Naive thymus-derived CD8-positive, alpha-beta T cell (primary cell): Measurements from ENCODE around the gene SPSB1. TPM values are rescaled to one million over a fixed set of nuclear protein-coding genes. Genes with fewer than 3 reads are reported as not detected.
A peak's percentile ranks its signal among the peaks of the same experiment; 100 is the strongest.

Experiments
- ATAC-seq, 2 donors: fragments of 150-1000 bp; cut with Tn5 transposase in 1 of 2; sonication (Bioruptor Pico), chemical (Tn5 transposase) in 1 of 2; 1 replicate in 1 of 2; 2 replicates in 1 of 2; pipeline ENCODE4 v1.10.0; 2021; ENCODE audit warnings: mild to moderate bottlenecking in 2 of 2, moderate library complexity in 2 of 2
- POLR2A ChIA-PET: fragments of 350-600 bp; sonication (Branson Sonifier 250); formaldehyde crosslinking; loops from one replicate; lab custom pipeline; 2021; ENCODE audit warnings: antibody characterized with exemption; lab: Charles Lee
- DNase-seq, 10 donors: peaks; one replicate each; pipeline versions ENCODE4 v3.0.0 to v3.0.0-alpha.2; 2020 to 2022
- H3K27ac Mint-ChIP-seq, 10 donors: one replicate each; pipeline ENCODE4 v1.8.0; 2020 to 2022; ENCODE audit warnings: mild to moderate bottlenecking in 10 of 10, mixed read lengths in 10 of 10, moderate library complexity in 4 of 10, inconsistent platforms in 1 of 10
- H3K27me3 Mint-ChIP-seq, 5 donors: one replicate each; pipeline ENCODE4 v1.8.0; 2021 to 2022; ENCODE audit warnings: mixed read lengths in 5 of 5
- H3K36me3 Mint-ChIP-seq, 3 donors: one replicate each; pipeline ENCODE4 v1.8.0; 2020 to 2022; ENCODE audit warnings: mixed read lengths in 3 of 3, mild to moderate bottlenecking in 2 of 3, inconsistent platforms in 1 of 3
- H3K4me1 Mint-ChIP-seq, 4 donors: one replicate each; pipeline ENCODE4 v1.8.0; 2021 to 2022; ENCODE audit warnings: mixed read lengths in 4 of 4
- H3K4me3 Mint-ChIP-seq, 10 donors: one replicate each; pipeline ENCODE4 v1.8.0; 2020 to 2022; ENCODE audit warnings: mild to moderate bottlenecking in 10 of 10, mixed read lengths in 10 of 10, moderate library complexity in 6 of 10, inconsistent platforms in 1 of 10
- H3K9me3 Mint-ChIP-seq, 9 donors: one replicate each; pipeline ENCODE4 v1.8.0; 2020 to 2022; ENCODE audit warnings: mixed read lengths in 9 of 9, mild to moderate bottlenecking in 3 of 9, inconsistent platforms in 1 of 9, moderate library complexity in 1 of 9
- polyA plus RNA-seq, 3 donors: library from polyadenylated mRNA; unstranded; fragments of 300-500 nt; fragmentation: Illumina TruSeq; gene quantifications; one replicate each; pipeline ENCODE4 v1.2.3, GENCODE V29; 2021
- total RNA-seq, 8 experiments: library from RNA in 2 of 8; stranded (reverse) in 2 of 8; gene quantifications; one replicate each; pipeline ENCODE4 v1.2.3 and lab custom pipeline; 2021 to 2026

The SPSB1 gene
- total RNA-seq, result 1 to 10 TPM; 1.5 TPM
- polyA plus RNA-seq, result 1 to 10 TPM in 2 of 3 donors, under 1 TPM in 1; 0.44 to 1.7 (median 1.2) TPM
- 0 to 3.7 (median 1.3) reads per million in 6 experiments for total RNA-seq (lab: John Stamatoyannopoulos, UW)

DNA sequence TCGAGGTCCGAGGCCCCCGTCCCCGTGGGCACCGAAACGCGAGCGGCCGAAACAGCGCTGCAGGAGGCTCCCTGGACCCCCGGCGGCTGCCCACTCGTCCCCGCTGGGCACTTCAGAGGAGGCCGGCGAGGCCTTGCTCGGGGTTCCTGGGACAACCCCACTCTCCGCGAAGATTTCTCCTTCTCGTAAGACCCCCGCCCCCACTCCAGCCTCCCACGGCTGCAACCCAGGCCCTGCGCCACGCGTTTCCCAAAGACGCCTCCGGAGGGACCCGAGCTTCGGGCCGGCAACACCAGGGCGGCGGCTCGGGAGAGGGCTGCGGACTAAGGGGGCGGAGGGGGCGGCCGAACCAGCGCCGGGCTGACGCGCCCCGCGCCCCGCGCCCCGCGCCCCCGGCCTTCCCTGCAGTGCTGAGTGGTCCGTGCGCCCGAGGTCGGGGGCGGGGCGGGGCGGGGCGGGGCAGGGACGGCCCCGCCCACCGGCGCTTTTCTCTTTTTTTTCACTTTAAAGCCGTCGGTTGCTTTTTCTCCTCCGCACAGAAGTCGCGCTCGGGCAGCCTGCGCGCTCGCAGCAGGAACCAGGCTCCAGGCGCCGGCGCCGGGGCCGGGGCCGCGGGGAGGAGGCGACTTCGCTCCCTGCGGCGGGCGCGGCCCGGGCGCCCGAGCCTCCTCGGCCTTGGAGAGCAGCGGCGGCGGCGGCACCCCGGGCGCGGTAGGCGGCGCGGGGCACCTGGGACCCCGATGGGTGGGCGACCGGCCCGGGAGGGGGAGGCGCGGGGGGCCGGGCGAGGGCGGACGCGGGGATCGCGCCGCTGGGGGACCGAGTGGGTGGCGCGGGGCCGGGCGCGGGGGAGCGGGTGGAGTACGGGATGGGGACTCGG lies at the start of gene SPSB1:
Gene SPSB1, plus strand, starts transcription at position 534 of the 880 bp plus-strand sequence. CDS start 62,998 bp downstream, outside the sequence.
- Mint-ChIP-seq H3K27me3 (peaks cover 0 to 3% (median 0%) of the 10 kb centered on the region in 5 donors), H3K27ac (peak within 1 kb of the TSS in 3 of 10 donors; percentile 54 to 79 (median 60)), H3K4me1 (peaks cover 0 to 11% (median 8%) of the 10 kb centered on the region in 4 donors), H3K9me3 (peaks cover 0 to 7% (median 4%) of the 10 kb centered on the region in 9 donors), H3K4me3 (peak within 1 kb of the TSS; percentile 60 to 86 (median 68)), H3K36me3 (peaks cover 0 to 5% (median 2%) of the 10 kb centered on the region in 3 donors)
- POLR2A ChIA-PET, result interaction anchor here (0.8 to 1.0 kb wide), 2 partner anchors 167 to 203 kb away, joined by 3 read pairs; no protein-coding TSS in a partner anchor
- ATAC-seq, result peak; percentile 69 to 73
- peak; percentile 24 to 79 (median 58) for DNase-seq

DNA sequence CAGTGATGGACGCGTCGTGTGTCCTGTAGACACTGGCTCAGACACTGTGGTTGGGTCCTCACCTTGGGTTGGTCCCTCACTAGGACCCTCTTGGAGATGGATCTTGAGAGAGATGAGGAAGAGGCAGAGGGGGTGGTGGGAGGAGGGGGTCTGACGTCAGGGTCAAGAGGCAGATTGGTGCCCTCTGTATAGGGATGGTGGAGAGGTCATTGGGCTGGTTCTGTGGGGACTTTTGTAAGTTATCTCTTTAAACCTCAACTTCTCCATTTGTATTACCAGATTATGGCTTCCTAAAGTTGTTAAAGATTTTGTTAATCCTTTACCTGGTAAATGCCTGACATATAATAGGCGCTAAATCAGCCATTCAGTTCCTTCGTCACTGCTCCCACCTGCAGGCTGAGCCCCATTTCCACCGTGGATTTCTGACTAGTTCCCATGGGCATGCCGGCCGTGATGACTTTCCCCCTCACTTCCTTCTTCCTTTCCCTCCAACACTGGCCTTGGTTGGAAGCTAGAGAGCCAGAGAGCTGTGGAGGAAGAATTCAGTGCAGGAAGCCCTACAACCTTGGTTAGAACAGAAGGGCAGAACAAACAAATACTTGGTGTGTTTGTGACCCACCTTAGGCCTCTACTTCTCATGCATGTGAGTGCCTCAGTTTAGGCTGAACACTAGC lies 49.5 kb upstream of the SPSB1 start:
- peaks cover 0 to 28% (median 4%) of the 10 kb centered on the region in 3 donors for H3K36me3 Mint-ChIP-seq
- H3K27ac Mint-ChIP-seq, result peak overlapping the region in 1 of 10 donors; percentile 41
- DNase-seq (no peak), ATAC-seq (no peak)
- H3K4me3 Mint-ChIP-seq, result no peak overlapping the region
- H3K27me3 Mint-ChIP-seq, result no peaks in the 10 kb centered on the region
- POLR2A ChIA-PET, result no interaction called here
- H3K4me1 Mint-ChIP-seq, result peaks cover 26 to 57% (median 54%) of the 10 kb centered on the region in 4 donors
- no peaks in the 10 kb centered on the region for H3K9me3 Mint-ChIP-seq

DNA sequence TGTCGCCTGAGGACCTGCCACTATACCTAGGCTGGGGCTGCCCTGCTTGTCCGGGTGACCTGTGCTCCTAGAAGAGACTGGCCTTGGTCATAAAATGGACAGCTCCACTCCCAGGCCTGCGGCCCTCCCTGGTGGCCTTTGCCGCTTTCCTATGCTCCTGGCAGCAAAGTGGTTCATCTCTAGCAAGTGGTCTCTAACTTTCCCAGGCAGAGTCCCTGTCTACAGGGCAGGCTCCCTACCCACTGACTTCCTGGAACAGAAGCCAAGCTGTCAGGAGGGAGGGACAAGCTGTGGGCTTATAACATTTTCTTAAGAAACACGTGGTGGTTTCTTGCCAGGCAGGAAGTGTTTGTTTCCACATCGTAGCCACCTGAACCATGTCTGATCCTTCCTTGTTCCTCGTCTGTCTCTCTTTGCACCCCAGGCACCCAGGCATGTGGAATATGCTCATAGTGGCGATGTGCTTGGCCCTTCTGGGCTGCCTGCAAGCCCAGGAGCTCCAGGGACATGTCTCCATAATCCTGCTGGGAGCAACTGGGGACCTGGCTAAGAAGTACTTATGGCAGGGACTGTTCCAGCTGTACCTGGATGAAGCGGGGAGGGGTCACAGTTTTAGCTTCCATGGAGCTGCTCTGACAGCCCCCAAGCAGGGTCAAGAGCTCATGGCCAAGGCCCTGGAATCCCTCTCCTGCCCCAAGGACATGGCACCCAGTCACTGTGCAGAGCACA lies 48.0 kb upstream of the SPSB1 start:
- Mint-ChIP-seq H3K4me3 (peak overlapping the region in 3 of 10 donors; percentile 13 to 53 (median 18)), H3K27me3 (no peaks in the 10 kb centered on the region), H3K36me3 (peaks cover 0 to 34% (median 6%) of the 10 kb centered on the region in 3 donors), H3K9me3 (no peaks in the 10 kb centered on the region), H3K4me1 (peaks cover 24 to 49% (median 41%) of the 10 kb centered on the region in 4 donors), H3K27ac (peak overlapping the region in 4 of 10 donors; percentile 43 to 79 (median 65))
- no peak for ATAC-seq
- peak in 1 of 10 donors; percentile 48 for DNase-seq
- POLR2A ChIA-PET, result interaction anchor here (1.5 kb wide), 1 partner anchor 10 kb away, joined by 3 read pairs; the partner anchor contains the start of gene H6PD

DNA sequence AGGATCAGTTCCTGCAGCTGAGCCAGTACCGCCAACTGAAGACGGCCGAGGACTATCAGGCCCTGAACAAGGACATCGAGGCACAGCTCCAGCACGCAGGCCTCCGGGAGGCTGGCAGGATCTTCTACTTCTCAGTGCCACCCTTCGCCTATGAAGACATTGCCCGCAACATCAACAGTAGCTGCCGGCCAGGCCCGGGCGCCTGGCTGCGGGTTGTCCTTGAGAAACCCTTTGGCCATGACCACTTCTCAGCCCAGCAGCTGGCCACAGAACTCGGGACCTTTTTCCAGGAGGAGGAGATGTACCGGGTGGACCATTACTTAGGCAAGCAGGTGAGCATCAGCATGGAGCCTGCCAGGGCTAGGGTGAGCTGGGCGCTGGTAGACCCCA lies 47.5 kb upstream of the SPSB1 start:
- Mint-ChIP-seq H3K4me1 (peaks cover 19 to 43% (median 36%) of the 10 kb centered on the region in 4 donors), H3K4me3 (no peak overlapping the region), H3K27ac (peak overlapping the region in 1 of 10 donors; percentile 57), H3K9me3 (no peaks in the 10 kb centered on the region), H3K36me3 (peaks cover 0 to 34% (median 6%) of the 10 kb centered on the region in 3 donors), H3K27me3 (no peaks in the 10 kb centered on the region)
- POLR2A ChIA-PET, result interaction anchor here (1.5 kb wide), 1 partner anchor 11 kb away, joined by 3 read pairs; the partner anchor contains the start of gene H6PD
- DNase-seq (peak in 1 of 10 donors; percentile 45), ATAC-seq (no peak)

DNA sequence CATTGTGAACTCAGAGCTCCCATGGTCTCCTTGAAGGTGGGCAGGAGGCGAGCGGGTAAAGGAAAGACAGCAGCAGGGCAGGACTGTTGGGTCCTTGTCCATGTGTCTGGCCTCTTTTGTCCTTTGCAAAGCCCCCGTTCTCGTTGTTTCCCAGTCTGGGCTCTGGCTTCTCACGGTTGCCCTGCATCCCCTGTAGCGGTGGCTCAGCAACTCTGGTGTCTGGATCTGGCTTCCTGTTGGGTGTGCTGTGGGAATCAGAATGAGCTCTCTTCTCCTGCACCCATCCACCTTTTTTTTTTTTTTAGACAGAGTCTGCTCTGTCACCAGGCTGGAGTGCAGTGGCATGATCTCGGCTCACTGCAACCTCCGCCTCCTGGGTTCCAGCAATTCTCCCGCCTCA lies 47.0 kb upstream of the SPSB1 start:
- POLR2A ChIA-PET, result interaction anchor here (1.5 kb wide), 1 partner anchor 11 kb away, joined by 3 read pairs; the partner anchor contains the start of gene H6PD
- H3K9me3 Mint-ChIP-seq, result no peaks in the 10 kb centered on the region

DNA sequence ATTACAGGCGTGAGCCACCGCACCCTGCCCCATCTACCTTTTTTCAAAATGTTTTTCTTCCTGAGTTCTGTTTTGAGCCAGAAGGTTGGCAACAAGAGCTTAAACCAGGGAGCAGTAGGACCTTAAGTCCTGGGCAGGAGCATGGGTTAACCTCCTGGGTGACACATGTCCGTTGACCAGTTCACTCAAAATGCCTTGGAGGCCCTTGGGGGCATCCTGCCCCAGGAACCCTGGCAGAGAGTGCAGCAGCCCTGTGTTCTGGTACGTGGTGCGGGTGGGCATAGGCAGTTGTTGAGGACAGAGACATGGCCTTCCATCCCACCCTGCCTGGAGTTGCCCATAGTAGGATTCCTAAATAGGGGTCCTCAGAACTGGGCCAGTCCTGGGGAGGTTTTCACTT lies 46.5 kb upstream of the SPSB1 start:
- Mint-ChIP-seq H3K4me1 (peaks cover 17 to 37% (median 29%) of the 10 kb centered on the region in 4 donors), H3K9me3 (no peaks in the 10 kb centered on the region), H3K27ac (no peak overlapping the region), H3K4me3 (no peak overlapping the region), H3K27me3 (no peaks in the 10 kb centered on the region), H3K36me3 (peaks cover 0 to 34% (median 6%) of the 10 kb centered on the region in 3 donors)
- ATAC-seq (no peak), DNase-seq (peak in 1 of 10 donors; percentile 26)
- POLR2A ChIA-PET, result no interaction called here

More for the DNA sequence above, 47.0 kb upstream of the SPSB1 start:
- H3K27ac Mint-ChIP-seq, result no peak overlapping the region
- H3K4me1 Mint-ChIP-seq, result peaks cover 17 to 39% (median 32%) of the 10 kb centered on the region in 4 donors
- no peak for DNase-seq
- H3K4me3 Mint-ChIP-seq, result peak overlapping the region in 1 of 10 donors; percentile 15
- ATAC-seq, result no peak
- H3K36me3 Mint-ChIP-seq, result peaks cover 0 to 34% (median 6%) of the 10 kb centered on the region in 3 donors
- no peaks in the 10 kb centered on the region for H3K27me3 Mint-ChIP-seq

DNA sequence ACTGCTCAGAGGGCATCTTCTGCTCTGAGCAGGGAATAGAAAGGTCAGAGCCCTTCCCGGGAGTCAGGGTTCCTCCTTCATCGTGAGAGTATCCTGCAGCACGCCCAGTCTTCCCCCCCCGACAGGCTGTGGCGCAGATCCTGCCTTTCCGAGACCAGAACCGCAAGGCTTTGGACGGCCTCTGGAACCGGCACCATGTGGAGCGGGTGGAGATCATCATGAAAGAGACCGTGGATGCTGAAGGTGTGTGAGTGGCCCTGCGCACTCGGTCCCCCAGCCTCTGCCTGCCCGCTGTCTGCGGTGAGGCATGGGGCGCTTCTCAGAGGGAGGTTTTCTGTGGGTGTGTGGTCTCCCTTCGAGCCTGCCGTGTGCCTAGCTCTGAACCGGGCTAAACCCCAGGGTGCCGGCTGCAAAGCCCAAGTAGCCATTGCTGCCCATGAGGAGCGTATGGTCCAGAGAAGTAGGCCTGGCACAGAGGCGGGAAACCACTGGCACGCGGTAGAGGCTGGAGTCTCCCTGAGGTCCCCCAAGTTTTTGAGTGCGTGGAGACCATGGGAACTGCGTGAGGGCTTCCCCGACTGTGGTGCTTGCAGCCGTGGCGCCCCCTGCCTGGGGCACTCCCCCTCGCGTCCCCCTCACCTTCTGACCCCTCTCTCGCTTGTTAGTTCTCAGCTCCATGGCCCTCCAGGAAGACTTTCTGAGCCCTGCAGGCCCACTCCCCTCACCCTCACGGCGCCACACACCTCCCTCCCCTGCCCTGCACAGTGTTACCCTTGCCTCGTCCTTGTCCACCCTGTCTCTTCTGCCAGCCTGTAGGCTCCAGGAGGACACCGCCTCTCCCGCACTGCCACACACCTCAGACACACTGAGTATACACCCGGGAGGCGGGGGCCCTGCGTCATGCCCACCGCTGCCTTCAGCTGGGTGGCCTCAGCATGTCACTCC lies 45.6 kb upstream of the SPSB1 start:
- Mint-ChIP-seq H3K27me3 (no peaks in the 10 kb centered on the region), H3K4me1 (peaks cover 16 to 34% (median 24%) of the 10 kb centered on the region in 4 donors), H3K36me3 (peaks cover 0 to 37% (median 3%) of the 10 kb centered on the region in 3 donors), H3K4me3 (no peak overlapping the region), H3K9me3 (no peaks in the 10 kb centered on the region), H3K27ac (no peak overlapping the region)
- ATAC-seq, result no peak
- POLR2A ChIA-PET, result interaction anchor here (0.6 kb wide), 1 partner anchor 377 kb away, joined by 6 read pairs; no protein-coding TSS in a partner anchor
- DNase-seq, result peak in 1 of 10 donors; percentile 55

DNA sequence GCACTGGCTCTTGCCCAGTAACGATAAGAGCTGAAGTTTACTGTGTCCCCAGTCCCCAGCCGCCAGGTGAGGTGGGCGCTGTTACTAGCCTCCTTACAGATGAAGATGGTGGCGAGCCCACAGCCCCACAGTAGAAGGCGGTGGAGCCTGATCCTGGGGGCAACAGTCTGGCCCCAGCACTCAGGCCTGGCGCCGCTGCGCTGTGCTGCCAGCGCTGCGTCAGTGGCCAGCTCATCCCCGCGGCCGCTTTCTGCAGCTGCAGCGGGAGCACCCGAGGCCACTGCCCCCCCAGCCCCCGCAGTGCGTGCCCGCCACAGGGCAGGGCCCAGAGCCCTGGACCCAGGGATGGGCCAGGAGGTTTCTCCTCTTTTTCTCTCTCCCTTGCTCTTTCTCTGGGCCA lies 44.8 kb upstream of the SPSB1 start:
- ATAC-seq, result no peak
- Mint-ChIP-seq H3K9me3 (no peaks in the 10 kb centered on the region), H3K27me3 (no peaks in the 10 kb centered on the region), H3K4me3 (no peak overlapping the region), H3K4me1 (peaks cover 14 to 26% (median 21%) of the 10 kb centered on the region in 4 donors), H3K27ac (no peak overlapping the region), H3K36me3 (peaks cover 0 to 38% (median 2%) of the 10 kb centered on the region in 3 donors)
- POLR2A ChIA-PET, result no interaction called here
- DNase-seq, result peak in 1 of 10 donors; percentile 3

DNA sequence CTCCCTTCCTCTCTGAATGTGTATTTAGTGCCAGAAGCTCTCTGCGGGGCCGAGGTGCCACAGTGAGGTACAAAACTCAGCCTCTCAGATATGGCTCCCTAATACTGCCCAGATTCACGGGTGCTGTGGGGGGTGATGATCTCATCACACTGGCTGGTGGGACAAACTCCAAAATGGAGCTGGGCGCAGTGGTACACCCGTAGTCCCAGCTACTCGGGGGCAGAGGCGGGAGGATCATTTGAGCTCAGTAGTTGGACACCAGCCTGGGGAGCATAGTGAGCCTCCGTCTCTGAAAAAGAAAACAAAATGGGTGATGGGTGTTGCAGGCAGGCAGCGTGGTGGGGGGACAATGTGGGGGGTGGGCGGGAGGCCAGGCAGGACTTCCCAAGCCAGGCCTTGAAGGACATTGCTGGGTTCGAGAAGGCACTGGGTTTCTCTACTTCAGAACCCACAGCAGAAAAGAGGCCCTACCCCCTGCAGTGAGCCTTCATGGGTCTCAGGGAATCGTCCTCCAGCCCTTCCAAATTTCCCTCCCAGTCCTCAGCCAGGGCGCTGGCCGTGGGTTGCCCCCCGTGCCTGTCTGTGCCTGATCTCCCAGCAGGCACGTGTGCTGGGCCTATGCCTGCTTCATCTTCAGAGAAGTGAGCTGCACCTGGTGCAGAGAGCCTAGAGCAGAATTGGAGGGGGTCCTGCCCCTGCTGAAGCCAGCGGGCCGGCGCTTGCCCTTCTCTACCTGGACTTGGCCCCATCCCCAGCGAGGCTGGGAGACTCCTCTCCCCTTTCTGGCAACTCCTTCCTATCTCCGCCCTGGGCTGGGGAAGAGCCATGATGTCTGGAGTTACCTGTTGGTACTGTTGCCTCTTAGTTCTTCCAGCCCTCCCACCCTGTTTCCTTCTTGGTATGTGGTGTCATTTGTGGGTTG lies 44.1 kb upstream of the SPSB1 start:
- Mint-ChIP-seq H3K36me3 (peaks cover 0 to 41% (median 2%) of the 10 kb centered on the region in 3 donors), H3K4me1 (peaks cover 12 to 27% (median 17%) of the 10 kb centered on the region in 4 donors), H3K27me3 (no peaks in the 10 kb centered on the region), H3K4me3 (no peak overlapping the region), H3K9me3 (no peaks in the 10 kb centered on the region), H3K27ac (peak overlapping the region in 1 of 10 donors; percentile 54)
- DNase-seq (peak in 1 of 10 donors; percentile 51), ATAC-seq (no peak)
- POLR2A ChIA-PET, result interaction anchor here (1.6 kb wide), 1 partner anchor 14 kb away, joined by 3 read pairs; the partner anchor contains the start of gene H6PD

DNA sequence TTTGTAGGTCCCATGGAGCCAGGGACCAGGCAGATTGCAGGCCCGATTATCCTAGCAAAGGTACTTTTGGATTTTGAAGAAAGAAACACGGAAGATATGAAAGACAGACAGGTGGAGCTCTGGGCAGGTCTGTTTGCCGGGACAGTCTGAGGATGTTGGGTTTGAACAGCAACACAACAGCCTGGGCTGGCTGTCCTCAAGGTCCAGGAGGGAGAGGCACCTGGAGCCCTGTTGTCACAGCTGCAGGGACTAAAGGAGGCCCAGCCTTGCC lies 43.5 kb upstream of the SPSB1 start:
- POLR2A ChIA-PET, result interaction anchor here (1.6 kb wide), 1 partner anchor 15 kb away, joined by 3 read pairs; the partner anchor contains the start of gene H6PD
- Mint-ChIP-seq H3K36me3 (peaks cover 0 to 44% (median 2%) of the 10 kb centered on the region in 3 donors), H3K27ac (peak overlapping the region in 1 of 10 donors; percentile 54), H3K4me1 (peaks cover 12 to 28% (median 18%) of the 10 kb centered on the region in 4 donors), H3K9me3 (no peaks in the 10 kb centered on the region), H3K4me3 (no peak overlapping the region), H3K27me3 (no peaks in the 10 kb centered on the region)
- ATAC-seq (no peak), DNase-seq (no peak)
